CD4-positive, CD25-positive, alpha-beta regulatory T cell (primary cell): ENCODE results near the gene UEVLD. TPM values are rescaled to one million over a fixed set of nuclear protein-coding genes. Genes with fewer than 3 reads are reported as not detected.

ENCODE experiments used
- ATAC-seq, 2 donors: fragments of 150-1000 bp; cut with Tn5 transposase; one replicate each; pipeline ENCODE4 v1.10.0; 2021; ENCODE audit warnings: low read depth in 2 of 2, moderate number of reproducible peaks in 2 of 2, moderate library complexity in 1 of 2
- DNase-seq, 3 donors: peaks; one replicate each; pipeline versions ENCODE4 v3.0.0 to v3.0.0-alpha.2; 2012 to 2022; ENCODE audit warnings: mixed read lengths in 1 of 3
- H3K27ac ChIP-seq: one replicate; pipeline ENCODE4 v1.7.0; 2013; ENCODE audit warnings: mild to moderate bottlenecking, low read length; ENCODE audit not compliant: insufficient read depth, poor library complexity, severe bottlenecking
- H3K27me3 ChIP-seq: one replicate; pipeline ENCODE4 v1.7.0; 2013; ENCODE audit warnings: low read length; ENCODE audit not compliant: control insufficient read depth, insufficient read depth
- H3K36me3 ChIP-seq: one replicate; pipeline ENCODE4 v1.7.0; 2013; ENCODE audit warnings: mild to moderate bottlenecking, low read length, moderate library complexity; ENCODE audit not compliant: control insufficient read depth, insufficient read depth
- H3K4me1 ChIP-seq: 2 replicates; pipeline ENCODE4 v1.7.0; 2013; ENCODE audit warnings: mild to moderate bottlenecking, low read length; ENCODE audit not compliant: insufficient read depth, control insufficient read depth, poor library complexity, severe bottlenecking
- H3K4me3 ChIP-seq: one replicate; pipeline ENCODE4 v1.7.0; 2013; ENCODE audit warnings: low read depth, mild to moderate bottlenecking, low read length, moderate library complexity
- H3K9me3 ChIP-seq, 2 experiments: 1 replicate in 1 of 2; 2 replicates in 1 of 2; pipeline ENCODE4 v1.7.0; 2013; ENCODE audit warnings: low read length in 2 of 2, mild to moderate bottlenecking in 1 of 2, moderate library complexity in 1 of 2; ENCODE audit not compliant: control insufficient read depth in 2 of 2
- H3K27ac Mint-ChIP-seq, 3 donors: one replicate each; pipeline ENCODE4 v1.8.0; 2020 to 2022; ENCODE audit warnings: mild to moderate bottlenecking in 3 of 3, mixed read lengths in 3 of 3, moderate library complexity in 2 of 3
- H3K27me3 Mint-ChIP-seq: one replicate; pipeline ENCODE4 v1.8.0; 2022; ENCODE audit warnings: mild to moderate bottlenecking, mixed read lengths
- H3K36me3 Mint-ChIP-seq: one replicate; pipeline ENCODE4 v1.8.0; 2020; ENCODE audit warnings: mixed read lengths
- H3K4me1 Mint-ChIP-seq, 4 donors: one replicate each; pipeline ENCODE4 v1.8.0; 2020 to 2022; ENCODE audit warnings: mixed read lengths in 4 of 4, mild to moderate bottlenecking in 1 of 4
- H3K4me3 Mint-ChIP-seq, 4 donors: one replicate each; pipeline ENCODE4 v1.8.0; 2020 to 2022; ENCODE audit warnings: mild to moderate bottlenecking in 4 of 4, mixed read lengths in 4 of 4, moderate library complexity in 3 of 4
- H3K9me3 Mint-ChIP-seq, 7 donors: one replicate each; pipeline ENCODE4 v1.8.0; 2020 to 2022; ENCODE audit warnings: mixed read lengths in 7 of 7, mild to moderate bottlenecking in 3 of 7, moderate library complexity in 2 of 7
- polyA plus RNA-seq, 4 donors: library from polyadenylated mRNA; unstranded; fragments of 300-500 nt; fragmentation: Illumina TruSeq; gene quantifications; one replicate each; pipeline ENCODE4 v1.2.3, GENCODE V29; 2021
- total RNA-seq: library from RNA; stranded (reverse); gene quantifications from one replicate; pipeline ENCODE4 v1.2.3, GENCODE V29; 2022

The UEVLD gene
- total and polyA plus RNA-seq, 5 donors from 2014 or later = 5.6 to 11.6 (median 6.3) TPM

GRCh38 chr11:18578975-18579598 lies 9.4 kb downstream of the UEVLD start:
- Histone ChIP-seq H3K27me3 (no peaks in the 10 kb centered on the region), H3K9me3 (no peaks in the 10 kb centered on the region), H3K27ac (peak overlapping the region; percentile 58), H3K36me3 (no peaks in the 10 kb centered on the region), H3K4me3 (peak overlapping the region; percentile 80), H3K4me1 (peaks cover 7% of the 10 kb centered on the region)
- H3K36me3 Mint-ChIP-seq = peaks cover 15% of the 10 kb centered on the region
- peaks cover 15 to 47% (median 20%) of the 10 kb centered on the region in 4 donors for H3K4me1 Mint-ChIP-seq
- H3K9me3 Mint-ChIP-seq = no peaks in the 10 kb centered on the region
- H3K4me3 Mint-ChIP-seq = peak overlapping the region; percentile 55 to 87 (median 72)
- peak overlapping the region; percentile 72 to 90 (median 85) for H3K27ac Mint-ChIP-seq
- no peaks in the 10 kb centered on the region for H3K27me3 Mint-ChIP-seq
- DNase-seq (peak in 2 of 3 donors; percentile 34 to 80), ATAC-seq (peak; percentile 71 to 82)

- Histone ChIP-seq H3K4me1 (peaks cover 7% of the 10 kb centered on the region), H3K27me3 (no peaks in the 10 kb centered on the region), H3K36me3 (no peaks in the 10 kb centered on the region), H3K27ac (no peak overlapping the region), H3K9me3 (no peaks in the 10 kb centered on the region), H3K4me3 (no peak overlapping the region)
- peaks cover 25% of the 10 kb centered on the region for H3K36me3 Mint-ChIP-seq
- peak overlapping the region in 1 of 3 donors; percentile 58 for H3K27ac Mint-ChIP-seq
- H3K4me1 Mint-ChIP-seq = peaks cover 13 to 50% (median 20%) of the 10 kb centered on the region in 4 donors
- H3K27me3 Mint-ChIP-seq = no peaks in the 10 kb centered on the region
- no peak for ATAC-seq
- no peak overlapping the region for H3K4me3 Mint-ChIP-seq
- H3K9me3 Mint-ChIP-seq = no peaks in the 10 kb centered on the region
- DNase-seq = peak in 1 of 3 donors; percentile 12
These were observed 13.2 kb downstream of the UEVLD start for GRCh38 chr11:18575361-18575760.

GRCh38 chr11:18567081-18567480 lies 21.5 kb downstream of the UEVLD start:
- Mint-ChIP-seq H3K36me3 (peaks cover 19% of the 10 kb centered on the region), H3K4me3 (no peak overlapping the region), H3K27ac (no peak overlapping the region), H3K4me1 (peaks cover 0 to 1% (median 0%) of the 10 kb centered on the region in 4 donors), H3K9me3 (no peaks in the 10 kb centered on the region), H3K27me3 (no peaks in the 10 kb centered on the region)
- H3K27ac ChIP-seq = no peak overlapping the region
- no peaks in the 10 kb centered on the region for H3K27me3 ChIP-seq
- no peak overlapping the region for H3K4me3 ChIP-seq
- no peaks in the 10 kb centered on the region for H3K36me3 ChIP-seq
- H3K9me3 ChIP-seq = no peaks in the 10 kb centered on the region
- no peak for DNase-seq
- no peaks in the 10 kb centered on the region for H3K4me1 ChIP-seq
- no peak for ATAC-seq

GRCh38 chr11:18566406-18566805 lies 22.1 kb downstream of the UEVLD start:
- ATAC-seq (no peak), DNase-seq (no peak)
- Mint-ChIP-seq H3K9me3 (no peaks in the 10 kb centered on the region), H3K36me3 (peaks cover 15% of the 10 kb centered on the region), H3K27ac (no peak overlapping the region), H3K4me1 (peaks cover 0 to 1% (median 0%) of the 10 kb centered on the region in 4 donors), H3K4me3 (no peak overlapping the region), H3K27me3 (no peaks in the 10 kb centered on the region)
- no peaks in the 10 kb centered on the region for H3K36me3 ChIP-seq
- H3K27ac ChIP-seq = no peak overlapping the region
- no peaks in the 10 kb centered on the region for H3K27me3 ChIP-seq
- no peak overlapping the region for H3K4me3 ChIP-seq
- no peaks in the 10 kb centered on the region for H3K4me1 ChIP-seq
- H3K9me3 ChIP-seq = no peaks in the 10 kb centered on the region

- Histone ChIP-seq H3K36me3 (no peaks in the 10 kb centered on the region), H3K27ac (no peak overlapping the region), H3K9me3 (no peaks in the 10 kb centered on the region), H3K4me3 (no peak overlapping the region), H3K27me3 (no peaks in the 10 kb centered on the region), H3K4me1 (no peaks in the 10 kb centered on the region)
- Mint-ChIP-seq H3K27ac (no peak overlapping the region), H3K4me3 (no peak overlapping the region), H3K4me1 (no peaks in the 10 kb centered on the region), H3K36me3 (peaks cover 18% of the 10 kb centered on the region), H3K27me3 (no peaks in the 10 kb centered on the region), H3K9me3 (no peaks in the 10 kb centered on the region)
- ATAC-seq = no peak
- DNase-seq = no peak
These were observed 24.4 kb downstream of the UEVLD start for GRCh38 chr11:18564149-18564548.

GRCh38 chr11:18563090-18563730 lies 25.3 kb downstream of the UEVLD start:
- Histone ChIP-seq H3K27me3 (no peaks in the 10 kb centered on the region), H3K4me3 (no peak overlapping the region), H3K27ac (no peak overlapping the region), H3K9me3 (no peaks in the 10 kb centered on the region), H3K4me1 (no peaks in the 10 kb centered on the region), H3K36me3 (no peaks in the 10 kb centered on the region)
- DNase-seq (no peak), ATAC-seq (no peak)
- Mint-ChIP-seq H3K9me3 (no peaks in the 10 kb centered on the region), H3K4me1 (no peaks in the 10 kb centered on the region), H3K36me3 (peaks cover 16% of the 10 kb centered on the region), H3K27ac (peak overlapping the region in 1 of 3 donors; percentile 59), H3K4me3 (no peak overlapping the region), H3K27me3 (no peaks in the 10 kb centered on the region)

- no peak for ATAC-seq
- no peaks in the 10 kb centered on the region for H3K9me3 Mint-ChIP-seq
- H3K4me1 Mint-ChIP-seq = no peaks in the 10 kb centered on the region
These were observed 40.5 kb downstream of the UEVLD start for GRCh38 chr11:18548001-18548400.

More at GRCh38 chr11:18548001-18548400, 40.5 kb downstream of the UEVLD start:
- Histone ChIP-seq H3K27ac (no peak overlapping the region), H3K4me1 (no peaks in the 10 kb centered on the region), H3K27me3 (no peaks in the 10 kb centered on the region), H3K36me3 (peaks cover 2% of the 10 kb centered on the region), H3K4me3 (no peak overlapping the region), H3K9me3 (no peaks in the 10 kb centered on the region)
- Mint-ChIP-seq H3K4me3 (no peak overlapping the region), H3K27ac (peak overlapping the region in 1 of 3 donors; percentile 53), H3K36me3 (peaks cover 7% of the 10 kb centered on the region), H3K27me3 (no peaks in the 10 kb centered on the region)
- DNase-seq = no peak
